Measurements from ENCODE around the gene SPRYD4. TPM values are rescaled to one million over a fixed set of nuclear protein-coding genes. Genes with fewer than 3 reads are reported as not detected.

Gene SPRYD4
- total and polyA plus RNA-seq, 10 of the 15 experiments (the other 5 are each of a cell fraction or from before 2014, with no cell fraction given), result 4.1 to 6.0 (median 5.1) TPM

DNA sequence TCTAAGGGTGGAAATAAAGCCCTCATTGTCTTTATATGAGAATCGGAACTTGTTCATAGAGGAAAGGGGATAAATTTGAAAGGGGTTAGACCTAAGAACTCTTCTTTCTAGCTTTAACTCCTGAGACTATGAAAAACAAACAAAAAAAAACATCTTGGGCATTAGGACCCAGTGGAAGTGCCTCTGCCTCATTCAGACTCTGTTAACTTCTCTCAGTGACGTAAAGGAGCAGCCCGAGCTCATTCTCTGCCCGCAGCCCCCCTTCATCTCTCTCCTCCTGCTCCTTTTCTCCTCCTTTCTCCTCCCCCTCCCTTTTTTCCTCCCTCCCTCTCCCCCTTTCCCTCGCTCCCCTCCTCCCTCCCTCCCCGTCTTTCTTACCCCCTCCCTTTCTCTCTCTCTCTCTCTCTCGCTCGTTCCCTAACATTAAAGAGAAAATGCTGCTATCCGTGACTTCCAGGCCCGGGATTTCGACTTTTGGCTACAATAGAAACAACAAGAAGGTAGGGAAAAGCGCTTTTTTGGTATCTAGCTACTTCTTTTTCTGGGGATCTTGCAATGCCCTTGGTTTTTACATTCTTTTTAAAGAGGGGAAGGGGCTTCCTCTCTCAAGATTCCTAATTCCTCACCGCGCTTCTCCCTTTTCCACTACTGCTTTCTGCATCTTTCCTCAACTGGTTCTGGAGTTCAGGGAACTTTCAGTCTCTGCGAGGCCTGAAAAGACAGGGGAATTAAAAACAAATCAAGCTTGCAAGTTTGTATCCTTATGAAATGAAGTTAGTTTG, 53.4 kb downstream of the SPRYD4 start, which contains the start of gene RBMS2 (continued):
- TF ChIP-seq, protein P1, sequence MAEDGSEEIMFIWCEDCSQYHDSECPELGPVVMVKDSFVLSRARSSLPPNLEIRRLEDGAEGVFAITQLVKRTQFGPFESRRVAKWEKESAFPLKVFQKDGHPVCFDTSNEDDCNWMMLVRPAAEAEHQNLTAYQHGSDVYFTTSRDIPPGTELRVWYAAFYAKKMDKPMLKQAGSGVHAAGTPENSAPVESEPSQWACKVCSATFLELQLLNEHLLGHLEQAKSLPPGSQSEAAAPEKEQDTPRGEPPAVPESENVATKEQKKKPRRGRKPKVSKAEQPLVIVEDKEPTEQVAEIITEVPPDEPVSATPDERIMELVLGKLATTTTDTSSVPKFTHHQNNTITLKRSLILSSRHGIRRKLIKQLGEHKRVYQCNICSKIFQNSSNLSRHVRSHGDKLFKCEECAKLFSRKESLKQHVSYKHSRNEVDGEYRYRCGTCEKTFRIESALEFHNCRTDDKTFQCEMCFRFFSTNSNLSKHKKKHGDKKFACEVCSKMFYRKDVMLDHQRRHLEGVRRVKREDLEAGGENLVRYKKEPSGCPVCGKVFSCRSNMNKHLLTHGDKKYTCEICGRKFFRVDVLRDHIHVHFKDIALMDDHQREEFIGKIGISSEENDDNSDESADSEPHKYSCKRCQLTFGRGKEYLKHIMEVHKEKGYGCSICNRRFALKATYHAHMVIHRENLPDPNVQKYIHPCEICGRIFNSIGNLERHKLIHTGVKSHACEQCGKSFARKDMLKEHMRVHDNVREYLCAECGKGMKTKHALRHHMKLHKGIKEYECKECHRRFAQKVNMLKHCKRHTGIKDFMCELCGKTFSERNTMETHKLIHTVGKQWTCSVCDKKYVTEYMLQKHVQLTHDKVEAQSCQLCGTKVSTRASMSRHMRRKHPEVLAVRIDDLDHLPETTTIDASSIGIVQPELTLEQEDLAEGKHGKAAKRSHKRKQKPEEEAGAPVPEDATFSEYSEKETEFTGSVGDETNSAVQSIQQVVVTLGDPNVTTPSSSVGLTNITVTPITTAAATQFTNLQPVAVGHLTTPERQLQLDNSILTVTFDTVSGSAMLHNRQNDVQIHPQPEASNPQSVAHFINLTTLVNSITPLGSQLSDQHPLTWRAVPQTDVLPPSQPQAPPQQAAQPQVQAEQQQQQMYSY (CRISPR knock-in tag; IDR thresholded peaks at IDR 0.05), result no peak
- TF ChIP-seq NBN (IDR thresholded peaks at IDR 0.05), result peak; percentile 54; the same call in 1 of the 2 replicates
- no peak for TF ChIP-seq MEF2A (IDR thresholded peaks at IDR 0.05; ENCODE audit: insufficient read depth, low read depth, low read length)
- TF ChIP-seq HDGF (IDR thresholded peaks at IDR 0.05), result no peak

DNA sequence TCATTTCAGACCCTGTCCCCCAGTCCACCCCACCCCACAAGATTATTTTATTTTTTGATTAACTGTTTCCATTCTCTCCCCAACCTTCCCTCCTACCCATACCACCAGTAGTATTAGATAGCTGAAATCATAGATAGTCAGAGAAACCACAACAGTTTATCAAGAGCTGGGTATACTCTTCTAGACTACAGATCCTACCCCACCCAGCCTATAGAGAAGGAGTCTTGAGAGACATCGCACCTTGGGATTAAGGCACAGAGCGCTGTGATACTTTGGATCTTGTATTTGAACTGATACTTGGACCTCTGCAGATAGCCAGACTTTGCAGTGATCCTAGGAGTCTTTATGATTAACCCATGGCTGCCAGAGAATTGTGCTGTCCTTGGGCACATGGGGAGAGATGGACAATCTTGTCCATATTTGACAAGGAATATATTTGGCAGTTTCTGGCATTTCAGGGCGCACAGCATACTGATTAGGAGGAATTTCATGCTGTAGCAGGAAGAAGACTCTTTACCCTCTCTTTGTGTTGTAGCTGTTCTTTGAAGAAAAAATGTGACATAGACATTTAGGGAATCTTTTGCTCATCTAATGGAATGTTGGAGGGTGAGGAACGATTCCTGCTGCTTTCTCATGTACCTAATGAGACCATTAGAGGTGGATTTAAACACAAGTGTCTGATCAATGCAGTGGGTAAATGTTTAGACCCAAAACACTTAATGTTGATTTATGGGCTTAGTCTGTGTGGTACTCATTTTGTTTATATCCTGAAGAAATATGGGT, 54.2 kb downstream of the SPRYD4 start:
- BruUV-seq (replicated peaks), result TSS peak; percentile 79
- POLR2A ChIA-PET, result interaction anchor here (0.6 to 1.9 kb wide), 2 partner anchors 20 to 107 kb away, joined by 3 to 5 read pairs; partner anchors contain the start of gene BAZ2A
- Histone ChIP-seq H3K36me3 (ENCODE audit: control insufficient read depth in 2 of 2, insufficient read depth in 2 of 2, low read length in 1 of 2) (no peaks in the 10 kb centered on the region), H2AFZ (ENCODE audit: control insufficient read depth, low read depth, low read length) (peak overlapping the region; percentile 79), H3K9me3 (replicated peaks; ENCODE audit: control insufficient read depth, insufficient read depth, low read length) (no peaks in the 10 kb centered on the region), H3K4me1 (ENCODE audit: control insufficient read depth, insufficient read depth, low read length) (peaks cover 4% of the 10 kb centered on the region; the same call in 1 of the 2 replicates), H4K20me1 (ENCODE audit: control insufficient read depth, insufficient read depth) (no peaks in the 10 kb centered on the region), H3K79me2 (ENCODE audit: control insufficient read depth, insufficient read depth, low read length) (no peaks in the 10 kb centered on the region), H3K27me3 (replicated peaks in 1 of 2; ENCODE audit: control insufficient read depth in 2 of 2, insufficient read depth in 2 of 2, low read length in 1 of 2) (no peaks in the 10 kb centered on the region; a peak in 1 of 4 replicates), H3K4me2 (ENCODE audit: control insufficient read depth, insufficient read depth) (peak overlapping the region; percentile 72), H3K4me3 (peak overlapping the region; percentile 55; the same call in 1 of the 2 replicates), H3K9ac (ENCODE audit: control insufficient read depth, insufficient read depth, low read length) (peak overlapping the region; percentile 54), H3K27ac (ENCODE audit: control insufficient read depth, insufficient read depth) (no peak overlapping the region)
- peak; percentile 40 for ATAC-seq
- CTCF ChIA-PET, result interaction anchor here (0.8 to 3.6 kb wide), 7 partner anchors 9 to 114 kb away, joined by 3 to 18 read pairs (median 6); no protein-coding TSS in a partner anchor
- FAIRE-seq, result peak; percentile 35
- in situ Hi-C loops (cut with MboI), result loop anchor here (5.0 kb wide), 1 partner anchor 70 kb away; no protein-coding TSS in a partner anchor
- no peak for DNase-seq (ENCODE audit: low read depth, low spot score)
- intact Hi-C loops (cut with micrococcal nuclease; ENCODE audit: unreplicated experiment), result no loop called here
- SMC1A ChIA-PET (ENCODE audit: uncharacterized antibody, unreplicated experiment), result interaction anchor here (1.0 to 2.7 kb wide), 9 partner anchors 9 to 235 kb away, joined by 3 to 10 read pairs (median 6); no protein-coding TSS in a partner anchor
- RAD21 ChIA-PET (ENCODE audit: unreplicated experiment), result interaction anchor here (0.8 to 1.5 kb wide), 2 partner anchors 104 to 114 kb away, joined by 3 to 4 read pairs; no protein-coding TSS in a partner anchor
- 57% methylated on average over 4 of the region's 4 CpGs for WGBS (ENCODE audit: insufficient coverage, insufficient replicate concordance, low lambda C conversion rate, missing lambda C conversion rate)
- TF ChIP-seq POLR2AphosphoS5 (IDR thresholded peaks at IDR 0.05; ENCODE audit: low read length) (no peak), EGR1 (IDR thresholded peaks at IDR 0.05; ENCODE audit: borderline replicate concordance in 1 of 2, low read depth in 2 of 2, low read length in 2 of 2) (no peak), ZBED1 (IDR thresholded peaks at IDR 0.05; ENCODE audit: borderline replicate concordance) (no peak), KDM1A (IDR thresholded peaks at IDR 0.05; ENCODE audit: borderline replicate concordance) (no peak), SPI1 (IDR thresholded peaks at IDR 0.05; ENCODE audit: borderline replicate concordance, insufficient read depth, low read depth, low read length) (no peak), KAT2A (conservative IDR thresholded peaks at IDR 0.05; ENCODE audit: control insufficient read depth, low read depth, low read length) (no peak)
- TF ChIP-seq, protein P2, sequence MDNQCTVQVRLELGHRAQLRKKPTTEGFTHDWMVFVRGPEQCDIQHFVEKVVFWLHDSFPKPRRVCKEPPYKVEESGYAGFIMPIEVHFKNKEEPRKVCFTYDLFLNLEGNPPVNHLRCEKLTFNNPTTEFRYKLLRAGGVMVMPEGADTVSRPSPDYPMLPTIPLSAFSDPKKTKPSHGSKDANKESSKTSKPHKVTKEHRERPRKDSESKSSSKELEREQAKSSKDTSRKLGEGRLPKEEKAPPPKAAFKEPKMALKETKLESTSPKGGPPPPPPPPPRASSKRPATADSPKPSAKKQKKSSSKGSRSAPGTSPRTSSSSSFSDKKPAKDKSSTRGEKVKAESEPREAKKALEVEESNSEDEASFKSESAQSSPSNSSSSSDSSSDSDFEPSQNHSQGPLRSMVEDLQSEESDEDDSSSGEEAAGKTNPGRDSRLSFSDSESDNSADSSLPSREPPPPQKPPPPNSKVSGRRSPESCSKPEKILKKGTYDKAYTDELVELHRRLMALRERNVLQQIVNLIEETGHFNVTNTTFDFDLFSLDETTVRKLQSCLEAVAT (IDR thresholded peaks at IDR 0.05), result no peak
